GM12891 (cell line): Measurements from ENCODE around the gene PLGRKT.

Experiments used
- PAX5 ChIP-seq: IDR thresholded peaks from 2 replicates; pipeline ENCODE4 v1.6.1; 2011; ENCODE audit warnings: low read length, moderate library complexity, mild to moderate bottlenecking; ENCODE audit not compliant: insufficient read depth, severe bottlenecking
- POLR2A ChIP-seq: IDR thresholded peaks from 2 replicates; pipeline ENCODE4 v1.6.1; 2011; ENCODE audit warnings: low read depth, low read length, control low read depth
- POLR2AphosphoS5 ChIP-seq: IDR thresholded peaks from 2 replicates; pipeline ENCODE4 v1.6.1; 2011; ENCODE audit warnings: low read depth, low read length, control low read depth
- POU2F2 ChIP-seq: IDR thresholded peaks from 2 replicates; pipeline ENCODE4 v1.6.1; 2011; ENCODE audit warnings: low read depth, mild to moderate bottlenecking, control low read depth, low read length, moderate library complexity
- SPI1 ChIP-seq: IDR thresholded peaks from 2 replicates; pipeline ENCODE4 v1.6.1; 2011; ENCODE audit warnings: low read depth, low read length, control low read depth
- TAF1 ChIP-seq: IDR thresholded peaks from 2 replicates; pipeline ENCODE4 v1.6.1; 2011; ENCODE audit warnings: low read depth, low read length, control low read depth

DNA sequence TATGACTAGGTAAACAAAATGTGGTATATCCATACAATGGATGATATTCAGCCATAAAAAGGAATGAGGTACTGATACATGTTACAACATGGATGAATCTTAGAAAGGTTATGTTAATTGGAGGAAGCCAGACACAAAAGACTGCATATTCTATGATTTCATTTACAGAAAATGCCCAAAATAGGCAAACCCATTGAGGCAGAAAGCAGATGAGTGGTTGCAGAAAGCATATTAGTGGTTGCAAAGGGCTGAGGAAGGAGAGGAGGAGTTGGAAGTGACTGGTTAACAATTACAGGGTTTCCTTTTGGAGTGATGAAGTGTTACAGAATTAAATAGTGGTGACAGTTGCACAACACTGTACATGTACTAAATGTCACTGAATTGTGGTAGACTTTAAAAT lies 17.7 kb downstream of the PLGRKT start:
- TF ChIP-seq SPI1 (no peak), POLR2A (no peak), POLR2AphosphoS5 (no peak), TAF1 (no peak), PAX5 (no peak), POU2F2 (no peak)
